Skeletal muscle tissue (tissue), 5 donors: ENCODE measurements around the gene SLC19A3. TPM values are rescaled to one million over a fixed set of nuclear protein-coding genes. Genes with fewer than 3 reads are reported as not detected.

Experiments
- H3K27ac ChIP-seq: one replicate; pipeline ENCODE4 v1.7.0; 2013; ENCODE audit warnings: mild to moderate bottlenecking, low read depth, low read length, inconsistent platforms
- H3K27me3 ChIP-seq, 3 donors: one replicate each; pipeline ENCODE4 v1.7.0; 2013; ENCODE audit warnings: low read length in 3 of 3; ENCODE audit not compliant: control insufficient read depth in 3 of 3, insufficient read depth in 3 of 3
- H3K36me3 ChIP-seq, 3 donors: one replicate each; pipeline ENCODE4 v1.7.0; 2013; ENCODE audit warnings: low read length in 3 of 3; ENCODE audit not compliant: control insufficient read depth in 3 of 3, insufficient read depth in 3 of 3
- H3K4me1 ChIP-seq, 3 donors: one replicate each; pipeline ENCODE4 v1.7.0; 2013; ENCODE audit warnings: low read length in 3 of 3, mild to moderate bottlenecking in 3 of 3; ENCODE audit not compliant: control insufficient read depth in 3 of 3, insufficient read depth in 3 of 3
- H3K4me3 ChIP-seq, 3 donors: one replicate each; pipeline ENCODE4 v1.7.0; 2013; ENCODE audit warnings: low read length in 3 of 3
- H3K9ac ChIP-seq, 3 donors: one replicate each; pipeline ENCODE4 v1.7.0; 2013; ENCODE audit warnings: low read length in 3 of 3, mild to moderate bottlenecking in 3 of 3, moderate library complexity in 2 of 3, low read depth in 1 of 3
- H3K9me3 ChIP-seq, 3 donors: one replicate each; pipeline ENCODE4 v1.7.0; 2013; ENCODE audit warnings: low read length in 3 of 3; ENCODE audit not compliant: control insufficient read depth in 3 of 3
- small RNA-seq: library from RNA; depleted of rRNA; stranded (forward); fragments of <200 nt; gene quantifications from one replicate; pipeline ENCODE3, GENCODE V24; 2014
- total RNA-seq: library from RNA; depleted of rRNA; stranded (reverse); fragments of >200 nt; gene quantifications from one replicate; pipeline ENCODE4 v1.2.3, GENCODE V29; 2014
- donor health status: Osteomylitis.

SLC19A3 gene
- total RNA-seq, 1 donor from 2014 or later = 4.2 TPM

DNA sequence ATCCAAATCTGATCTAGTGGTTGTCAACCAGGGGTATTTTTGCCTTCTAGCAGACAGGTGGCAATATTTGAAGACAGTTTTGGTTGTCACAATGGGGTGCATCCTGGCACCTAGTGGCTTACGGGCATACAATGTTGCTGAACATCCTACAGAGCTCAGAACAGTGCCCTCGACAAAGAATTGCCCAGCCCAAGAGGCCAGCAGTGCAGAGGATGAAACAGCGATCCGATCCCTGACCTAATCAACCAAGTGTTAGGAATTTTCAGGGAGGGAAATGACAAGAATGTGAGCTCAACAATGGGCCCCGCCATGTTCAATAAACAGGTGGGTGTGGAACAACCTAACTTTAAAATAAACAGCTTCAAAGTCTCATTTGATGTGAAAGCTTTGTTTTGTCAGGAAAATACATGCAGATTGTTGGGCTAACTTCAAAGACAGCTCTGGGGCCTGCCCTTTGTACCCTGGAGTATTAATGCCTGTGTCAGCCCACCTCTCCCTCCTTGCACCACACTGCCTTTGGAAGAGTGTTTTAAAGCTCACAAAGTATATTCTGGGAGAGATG lies 73.8 kb downstream of the SLC19A3 start:
- no peak overlapping the region for H3K4me3 ChIP-seq
- H3K27me3 ChIP-seq = no peaks in the 10 kb centered on the region
- H3K9me3 ChIP-seq = no peaks in the 10 kb centered on the region
- H3K27ac ChIP-seq = no peak overlapping the region
- no peaks in the 10 kb centered on the region for H3K4me1 ChIP-seq
- no peaks in the 10 kb centered on the region for H3K36me3 ChIP-seq
- H3K9ac ChIP-seq = no peak overlapping the region

DNA sequence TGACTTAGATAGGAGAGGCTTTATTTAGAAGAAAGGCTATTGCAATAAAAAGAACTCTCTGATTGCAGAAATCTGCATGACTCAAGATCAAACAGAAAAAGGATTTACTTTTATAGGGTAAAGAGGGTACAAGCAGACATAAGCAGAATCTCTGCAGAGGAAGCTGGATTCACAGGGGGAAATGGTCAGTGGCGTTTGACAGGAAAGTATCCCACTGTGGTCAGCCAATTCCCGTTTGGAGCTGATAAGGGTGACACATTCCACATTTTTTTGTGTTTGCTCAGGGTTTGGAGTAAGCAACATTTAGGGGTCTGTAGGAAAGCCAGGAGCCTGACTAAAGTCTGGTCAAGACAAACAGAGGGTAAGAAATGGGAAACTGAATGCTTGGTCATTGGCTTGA lies 75.2 kb downstream of the SLC19A3 start:
- H3K9ac ChIP-seq = no peak overlapping the region
- H3K4me1 ChIP-seq = no peaks in the 10 kb centered on the region
- no peak overlapping the region for H3K27ac ChIP-seq
- H3K36me3 ChIP-seq = no peaks in the 10 kb centered on the region
- no peaks in the 10 kb centered on the region for H3K27me3 ChIP-seq
- no peaks in the 10 kb centered on the region for H3K9me3 ChIP-seq
- H3K4me3 ChIP-seq = no peak overlapping the region

DNA sequence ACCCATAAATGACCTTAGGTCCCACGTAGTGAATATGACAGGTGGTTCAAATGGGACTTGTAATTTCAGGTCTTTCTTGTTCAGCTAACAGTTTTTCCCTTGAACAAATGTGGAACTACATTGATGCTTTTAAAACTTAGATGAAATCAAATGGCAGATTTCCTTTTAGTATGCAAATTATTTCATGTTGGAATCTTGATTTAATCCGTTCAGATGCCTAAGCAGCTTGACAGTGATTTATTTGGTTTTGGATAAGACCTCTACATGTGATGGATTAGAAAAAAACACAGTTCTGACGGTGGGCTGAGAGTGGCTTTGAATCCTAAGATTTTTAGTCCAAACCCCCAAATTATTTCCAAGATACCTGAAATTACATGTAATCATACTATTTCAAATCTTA lies 83.6 kb downstream of the SLC19A3 start:
- Histone ChIP-seq H3K9me3 (no peaks in the 10 kb centered on the region), H3K4me1 (no peaks in the 10 kb centered on the region), H3K27me3 (no peaks in the 10 kb centered on the region), H3K36me3 (no peaks in the 10 kb centered on the region), H3K27ac (no peak overlapping the region), H3K9ac (no peak overlapping the region), H3K4me3 (no peak overlapping the region)

Small RNA genes lying within 50 kb of the gene (small RNA-seq; reads per million reads assigned to genes)
- gene RNA5SP121 = not detected

Other genes starting within 250 kb of the SLC19A3 start
- 20.9 TPM for gene AGFG1, start 245.9 kb downstream of the SLC19A3 start, total RNA-seq
- not detected for gene SCYGR2, start 119.1 kb downstream of the SLC19A3 start, total RNA-seq
- not detected for gene SCYGR3, start 103.2 kb downstream of the SLC19A3 start, total RNA-seq
- not detected for gene SCYGR4, start 100.5 kb downstream of the SLC19A3 start, total RNA-seq
- not detected for gene SCYGR5, start 51.2 kb downstream of the SLC19A3 start, total RNA-seq
- gene SCYGR6, start 6.7 kb upstream of the SLC19A3 start, total RNA-seq = not detected
- gene SCYGR7, start 10.3 kb upstream of the SLC19A3 start, total RNA-seq = not detected
- gene SCYGR8, start 27.9 kb upstream of the SLC19A3 start, total RNA-seq = not detected
- not detected for gene CCL20, start 95.8 kb upstream of the SLC19A3 start, total RNA-seq
- not detected for gene DAW1, start 153.6 kb upstream of the SLC19A3 start, total RNA-seq